Urinary bladder (tissue), 4 donors: ENCODE measurements around the gene INHBE. TPM values are rescaled to one million over a fixed set of nuclear protein-coding genes. Genes with fewer than 3 reads are reported as not detected.
A peak's percentile ranks its signal among the peaks of the same experiment; 100 is the strongest.

Experiments used
- DNase-seq: peaks from one replicate; pipeline ENCODE4 v3.0.0-alpha.2; 2015; ENCODE audit errors: extremely low spot score
- H3K27ac ChIP-seq: one replicate; pipeline ENCODE4 v1.5.1; 2013; ENCODE audit warnings: low read depth, mild to moderate bottlenecking, moderate library complexity
- H3K36me3 ChIP-seq: one replicate; pipeline ENCODE4 v1.6.1; 2013; ENCODE audit warnings: mild to moderate bottlenecking, moderate library complexity; ENCODE audit not compliant: insufficient read depth
- H3K4me1 ChIP-seq: one replicate; pipeline ENCODE4 v1.6.1; 2013; ENCODE audit warnings: mild to moderate bottlenecking, moderate library complexity; ENCODE audit not compliant: insufficient read depth
- H3K4me3 ChIP-seq: one replicate; pipeline ENCODE4 v1.5.1; 2013; ENCODE audit warnings: low read depth, low read length
- WGBS: extraction: QIAGEN DNeasy Blood & Tissue Kit; methylation state at CpG from one replicate; pipeline ENCODE4 v1.1.7; 2013; 5-methylcytosine and 5-hydroxymethylcytosine counted together
- polyA plus RNA-seq: library from polyadenylated mRNA; stranded (reverse); fragments of 200-250 nt; gene quantifications from one replicate; pipeline ENCODE4 v1.2.3, GENCODE V29; 2013
- total RNA-seq: library from RNA; depleted of rRNA; stranded (reverse); fragments of >200 nt; gene quantifications from one replicate; pipeline ENCODE4 v1.2.3, GENCODE V29; 2014
- donor health status: healthy with polysubstance abuse.
- donor health status: healthy.

INHBE gene
- total and polyA plus RNA-seq, 2 donors: 0.09 TPM; not detected in 1

DNA sequence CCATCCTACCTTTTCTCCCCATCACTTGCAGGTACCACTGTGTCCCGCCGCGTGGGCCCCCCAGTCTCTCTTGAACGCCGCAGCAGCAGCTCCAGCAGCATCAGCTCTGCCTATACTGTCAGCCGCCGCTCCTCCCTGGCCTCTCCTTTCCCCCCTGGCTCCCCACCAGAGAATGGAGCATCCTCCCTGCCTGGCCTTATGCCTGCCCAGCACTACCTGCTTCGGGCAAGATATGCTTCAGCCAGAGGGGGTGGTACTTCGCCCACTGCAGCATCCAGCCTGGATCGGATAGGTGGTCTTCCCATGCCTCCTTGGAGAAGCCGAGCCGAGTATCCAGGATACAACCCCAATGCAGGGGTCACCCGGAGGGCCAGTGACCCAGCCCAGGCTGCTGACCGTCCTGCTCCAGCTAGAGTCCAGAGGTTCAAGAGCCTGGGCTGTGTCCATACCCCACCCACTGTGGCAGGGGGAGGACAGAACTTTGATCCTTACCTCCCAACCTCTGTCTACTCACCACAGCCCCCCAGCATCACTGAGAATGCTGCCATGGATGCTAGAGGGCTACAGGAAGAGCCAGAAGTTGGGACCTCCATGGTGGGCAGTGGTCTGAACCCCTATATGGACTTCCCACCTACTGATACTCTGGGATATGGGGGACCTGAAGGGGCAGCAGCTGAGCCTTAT lies 15.3 kb downstream of the INHBE start:
- Histone ChIP-seq H3K27ac (no peak overlapping the region), H3K4me1 (no peaks in the 10 kb centered on the region), H3K4me3 (no peak overlapping the region), H3K36me3 (no peaks in the 10 kb centered on the region)
- no peak for DNase-seq
- WGBS: 92% methylated on average over 14 of the region's 14 CpGs

DNA sequence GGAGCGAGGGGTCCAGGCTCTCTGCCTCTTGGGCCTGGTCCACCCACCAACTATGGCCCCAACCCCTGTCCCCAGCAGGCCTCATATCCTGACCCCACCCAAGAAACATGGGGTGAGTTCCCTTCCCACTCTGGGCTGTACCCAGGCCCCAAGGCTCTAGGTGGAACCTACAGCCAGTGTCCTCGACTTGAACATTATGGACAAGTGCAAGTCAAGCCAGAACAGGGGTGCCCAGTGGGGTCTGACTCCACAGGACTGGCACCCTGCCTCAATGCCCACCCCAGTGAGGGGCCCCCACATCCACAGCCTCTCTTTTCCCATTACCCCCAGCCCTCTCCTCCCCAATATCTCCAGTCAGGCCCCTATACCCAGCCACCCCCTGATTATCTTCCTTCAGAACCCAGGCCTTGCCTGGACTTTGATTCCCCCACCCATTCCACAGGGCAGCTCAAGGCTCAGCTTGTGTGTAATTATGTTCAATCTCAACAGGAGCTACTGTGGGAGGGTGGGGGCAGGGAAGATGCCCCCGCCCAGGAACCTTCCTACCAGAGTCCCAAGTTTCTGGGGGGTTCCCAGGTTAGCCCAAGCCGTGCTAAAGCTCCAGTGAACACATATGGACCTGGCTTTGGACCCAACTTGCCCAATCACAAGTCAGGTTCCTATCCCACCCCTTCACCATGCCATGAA lies 16.0 kb downstream of the INHBE start:
- 88% methylated on average over 4 of the region's 4 CpGs for WGBS
- no peak for DNase-seq
- H3K4me1 ChIP-seq: no peaks in the 10 kb centered on the region
- H3K27ac ChIP-seq: no peak overlapping the region
- H3K4me3 ChIP-seq: no peak overlapping the region
- H3K36me3 ChIP-seq: no peaks in the 10 kb centered on the region

- Histone ChIP-seq H3K4me3 (no peak overlapping the region), H3K4me1 (no peaks in the 10 kb centered on the region), H3K36me3 (no peaks in the 10 kb centered on the region), H3K27ac (no peak overlapping the region)
- DNase-seq: no peak
- 86% methylated on average over 3 of the region's 3 CpGs for WGBS
Measured at GRCh38 chr12:57471661-57472060, 16.6 kb downstream of the INHBE start.

DNA sequence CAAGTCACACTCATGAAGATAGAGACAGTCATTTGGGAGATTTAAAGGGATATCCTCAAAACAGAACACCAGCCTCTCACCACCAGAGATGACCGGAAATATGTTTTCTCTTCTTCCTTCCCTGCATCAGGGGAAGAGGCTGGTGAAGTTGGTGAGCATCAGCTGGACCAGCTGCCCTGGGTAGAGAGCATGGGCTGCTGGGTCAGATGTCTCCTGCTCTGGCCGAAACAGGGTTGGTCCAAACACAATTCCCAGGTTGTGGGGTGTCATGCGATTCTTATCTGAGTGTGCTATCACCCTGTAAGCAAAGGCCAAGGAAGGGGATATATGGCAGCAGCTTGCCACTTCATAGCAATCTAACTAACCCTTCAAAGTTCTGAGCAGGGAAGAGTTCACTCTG lies 17.3 kb downstream of the INHBE start:
- 74% methylated on average over 3 of the region's 3 CpGs for WGBS
- H3K36me3 ChIP-seq: no peaks in the 10 kb centered on the region
- H3K4me3 ChIP-seq: no peak overlapping the region
- DNase-seq: no peak
- H3K27ac ChIP-seq: no peak overlapping the region
- no peaks in the 10 kb centered on the region for H3K4me1 ChIP-seq

DNA sequence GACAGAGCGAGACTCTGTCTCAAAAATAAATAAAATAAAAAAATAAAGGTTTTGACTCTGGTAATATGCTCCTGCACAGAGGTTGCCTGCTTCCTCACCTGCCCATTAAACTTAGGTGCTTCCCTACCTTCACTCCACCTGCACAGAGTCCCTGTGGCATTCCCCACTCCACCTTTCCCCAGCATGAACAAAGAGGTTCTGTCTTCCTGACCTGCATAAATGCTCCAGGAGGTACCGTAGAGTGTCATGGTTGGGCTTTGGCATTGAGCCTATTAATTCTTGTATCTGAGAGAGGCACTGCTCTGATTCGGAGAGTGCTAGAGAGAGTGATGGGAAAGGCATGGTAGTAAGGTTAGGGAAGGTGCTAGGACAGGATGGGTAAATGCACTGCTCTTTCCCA lies 18.3 kb downstream of the INHBE start:
- no peak overlapping the region for H3K27ac ChIP-seq
- no peak overlapping the region for H3K4me3 ChIP-seq
- H3K36me3 ChIP-seq: no peaks in the 10 kb centered on the region
- DNase-seq: no peak
- 45% methylated on average over 3 of the region's 3 CpGs for WGBS
- no peaks in the 10 kb centered on the region for H3K4me1 ChIP-seq

- Histone ChIP-seq H3K36me3 (no peaks in the 10 kb centered on the region), H3K4me3 (no peak overlapping the region), H3K4me1 (no peaks in the 10 kb centered on the region), H3K27ac (no peak overlapping the region)
- 88% methylated on average over 5 of the region's 5 CpGs for WGBS
- no peak for DNase-seq
Measured at GRCh38 chr12:57473886-57474285, 18.8 kb downstream of the INHBE start.

DNA sequence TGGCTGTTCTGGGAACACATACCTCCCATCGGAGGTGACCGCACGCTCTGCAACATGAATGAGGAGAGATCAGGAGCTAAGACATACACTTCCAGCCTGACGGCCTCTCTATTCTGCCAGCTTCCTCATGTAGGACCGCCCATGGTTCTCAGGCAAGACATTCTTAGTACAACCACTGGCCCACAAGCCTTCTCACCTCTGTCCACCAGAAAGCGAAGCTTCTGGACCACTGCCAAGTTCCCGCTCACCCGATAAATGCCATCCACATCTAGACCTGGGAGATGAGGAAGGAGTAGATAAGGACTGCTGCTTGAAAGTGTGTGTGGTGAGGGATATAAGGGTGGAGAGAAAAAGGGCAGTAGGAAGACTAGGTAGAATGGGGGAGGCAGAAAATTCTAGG lies 19.3 kb downstream of the INHBE start:
- no peaks in the 10 kb centered on the region for H3K4me1 ChIP-seq
- no peak overlapping the region for H3K27ac ChIP-seq
- WGBS: 63% methylated on average over 8 of the region's 8 CpGs
- H3K4me3 ChIP-seq: no peak overlapping the region
- no peaks in the 10 kb centered on the region for H3K36me3 ChIP-seq
- no peak for DNase-seq

- H3K4me1 ChIP-seq: no peaks in the 10 kb centered on the region
- H3K27ac ChIP-seq: no peak overlapping the region
- no peaks in the 10 kb centered on the region for H3K36me3 ChIP-seq
- 62% methylated on average over 7 of the region's 7 CpGs for WGBS
- H3K4me3 ChIP-seq: no peak overlapping the region
- DNase-seq: no peak
Measured at GRCh38 chr12:57474862-57475261, 19.8 kb downstream of the INHBE start.

DNA sequence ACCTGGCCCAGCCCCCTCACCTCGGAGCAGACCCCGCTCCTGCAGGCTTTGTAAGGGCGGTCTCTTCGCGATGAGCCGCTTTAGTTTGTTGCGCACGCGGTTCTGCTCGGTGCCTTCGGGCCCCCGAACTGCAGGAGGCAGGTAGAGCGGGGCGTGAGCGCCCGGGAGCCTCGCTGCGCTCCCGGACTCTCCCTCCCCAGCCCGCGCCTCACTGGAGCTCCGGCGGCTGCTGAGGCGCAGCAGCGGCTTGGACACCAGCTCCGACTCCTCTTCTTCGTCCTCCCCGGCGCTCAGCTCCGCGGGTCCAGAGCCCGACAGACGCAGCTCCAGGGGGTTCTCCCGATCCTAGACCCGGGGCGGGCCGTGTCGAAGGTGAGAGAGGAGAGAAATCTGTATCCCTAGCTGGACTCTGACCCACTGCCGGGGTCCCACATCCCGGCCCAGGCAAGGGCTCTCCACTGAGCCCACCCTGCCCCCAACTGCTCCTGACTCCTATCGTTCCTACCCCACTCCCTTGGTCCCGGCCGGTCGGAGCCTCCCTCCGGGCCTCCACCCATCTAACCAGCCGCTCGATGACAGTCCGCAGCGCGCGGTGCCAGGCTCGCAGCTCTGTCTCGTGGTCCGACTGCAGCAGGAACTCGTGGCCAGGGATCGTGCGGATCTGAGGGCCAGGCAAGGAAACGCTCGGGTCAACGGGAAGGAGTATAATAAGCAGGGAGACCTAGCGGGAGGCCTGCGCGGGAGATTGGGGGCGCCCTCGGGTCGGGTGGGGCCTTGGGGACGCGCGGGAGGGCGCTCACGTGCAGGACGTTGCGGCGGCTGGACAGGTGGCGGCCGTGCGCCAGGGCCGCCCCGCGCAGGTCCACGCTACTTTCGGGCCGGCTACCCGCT lies 20.4 kb downstream of the INHBE start:
- Histone ChIP-seq H3K36me3 (no peaks in the 10 kb centered on the region), H3K4me1 (no peaks in the 10 kb centered on the region), H3K4me3 (peak overlapping the region; percentile 8), H3K27ac (no peak overlapping the region)
- 10% methylated on average over 84 of the region's 84 CpGs for WGBS
- no peak for DNase-seq

- H3K27ac ChIP-seq: no peak overlapping the region
- peak overlapping the region; percentile 8 for H3K4me3 ChIP-seq
- H3K36me3 ChIP-seq: no peaks in the 10 kb centered on the region
- 20% methylated on average over 29 of the region's 29 CpGs for WGBS
- no peaks in the 10 kb centered on the region for H3K4me1 ChIP-seq
- no peak for DNase-seq
Measured at GRCh38 chr12:57476162-57476992, 21.3 kb downstream of the INHBE start.

DNA sequence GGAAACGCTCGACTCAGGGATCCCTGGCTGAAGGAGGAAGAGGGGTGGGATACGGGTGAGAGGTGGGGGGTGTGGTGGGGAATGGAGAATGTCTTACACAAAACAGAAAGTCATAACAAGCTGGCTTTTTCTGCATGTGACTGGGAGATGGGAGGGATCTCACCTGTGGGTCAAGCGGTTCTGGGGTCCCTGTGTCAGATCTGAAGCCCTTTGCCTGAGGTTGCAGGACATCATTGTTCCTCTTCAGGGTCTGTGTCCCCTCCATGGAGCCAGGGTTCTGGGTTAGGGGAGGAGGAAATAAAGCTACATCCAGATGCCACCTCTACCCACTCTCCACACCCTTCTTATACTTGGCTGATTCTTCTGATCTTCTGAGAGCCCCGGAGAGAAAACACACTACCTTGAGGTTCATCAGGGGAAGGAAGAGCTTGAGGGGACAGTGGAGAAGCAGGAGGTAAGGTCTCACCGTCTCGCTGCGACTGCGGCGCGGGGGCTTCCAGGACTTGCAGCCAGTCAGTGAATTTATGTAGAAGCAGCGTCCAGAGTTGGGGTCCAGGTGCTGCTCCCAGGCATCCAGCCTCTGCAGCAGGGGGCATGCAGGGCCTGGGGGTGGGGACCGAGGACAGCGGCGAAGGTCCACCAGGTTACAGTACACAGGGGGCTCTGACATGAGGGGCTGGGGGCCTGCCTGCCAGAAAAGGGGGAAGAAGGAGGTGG lies 22.0 kb downstream of the INHBE start:
- no peaks in the 10 kb centered on the region for H3K36me3 ChIP-seq
- DNase-seq: no peak
- WGBS: 74% methylated on average over 15 of the region's 15 CpGs
- peak overlapping the region; percentile 14 for H3K27ac ChIP-seq
- H3K4me3 ChIP-seq: peak overlapping the region; percentile 20
- no peaks in the 10 kb centered on the region for H3K4me1 ChIP-seq

GRCh38 chr12:57477710-57478681 lies 22.9 kb downstream of the INHBE start:
- H3K27ac ChIP-seq: peak overlapping the region; percentile 14
- H3K4me3 ChIP-seq: peak overlapping the region; percentile 20
- no peaks in the 10 kb centered on the region for H3K36me3 ChIP-seq
- WGBS: 60% methylated on average over 12 of the region's 12 CpGs
- DNase-seq: no peak
- no peaks in the 10 kb centered on the region for H3K4me1 ChIP-seq
